HG02763 (cell line): ENCODE data around the gene OSBP2.

Experiments used
- ATAC-seq: cut with Tn5 transposase; IDR thresholded peaks from one replicate; pipeline ENCODE4 v1.9.1; 2021; ENCODE audit warnings: mild to moderate bottlenecking, moderate library complexity; ENCODE audit not compliant: unreplicated experiment

Gene OSBP2

GRCh38 chr22:30928401-30928800 is 233.7 kb downstream of the OSBP2 start:
- ATAC-seq, result no peak

DNA sequence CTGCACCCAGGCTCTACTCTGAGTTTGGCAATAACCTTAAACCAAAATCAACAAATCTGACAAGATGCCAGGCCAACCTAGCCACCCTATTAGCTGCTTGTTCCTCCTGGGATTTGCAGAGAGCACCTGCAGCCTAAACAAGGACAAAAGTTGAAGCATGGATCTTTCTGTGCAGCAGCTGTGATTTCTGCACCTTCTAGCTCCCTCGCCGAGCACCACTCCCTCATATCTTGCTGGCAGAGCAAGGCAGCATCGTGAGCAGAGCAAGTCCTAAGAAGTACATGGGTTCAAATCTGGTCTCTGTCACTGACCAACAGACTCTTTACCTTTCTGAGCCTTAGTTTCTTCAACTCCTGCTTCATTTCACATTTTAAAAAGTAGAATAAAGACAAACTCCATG is 235.6 kb downstream of the OSBP2 start:
- ATAC-seq, result no peak

DNA sequence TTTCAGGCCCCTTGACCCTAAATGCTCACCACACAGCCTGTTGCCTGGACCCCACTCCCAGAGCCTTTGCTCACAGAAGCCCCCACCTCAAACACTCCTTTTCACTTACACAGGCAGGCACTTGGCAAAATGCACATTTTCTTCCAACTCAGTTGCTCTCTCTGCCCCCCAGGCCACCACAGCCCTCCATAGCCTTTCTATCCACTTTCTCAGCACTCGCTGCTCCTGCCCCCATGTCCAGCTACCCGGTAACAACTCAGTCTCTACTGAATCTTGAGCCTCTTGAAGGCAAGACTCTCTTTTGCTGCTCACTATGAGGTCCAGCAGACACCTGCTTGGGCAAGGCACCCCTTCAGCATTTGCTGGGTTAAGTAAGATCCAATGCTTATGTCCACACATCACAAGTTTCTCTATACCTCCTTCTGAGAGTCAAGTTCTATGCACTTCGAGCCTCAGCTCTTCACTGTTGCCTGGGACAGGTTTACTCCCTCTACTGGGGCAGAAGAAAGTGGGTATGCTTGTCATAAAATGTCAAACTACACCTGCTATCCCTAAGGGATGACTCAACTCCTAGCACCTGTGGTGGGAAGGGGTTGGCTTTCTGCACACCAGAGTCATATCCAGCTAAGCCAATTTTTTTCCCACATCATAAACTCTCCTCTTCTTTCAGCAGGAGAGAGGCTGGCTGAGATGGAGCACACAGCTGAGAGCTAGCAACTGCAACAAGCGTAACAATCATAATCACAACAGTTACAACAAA is 237.0 kb downstream of the OSBP2 start:
- no peak for ATAC-seq

DNA sequence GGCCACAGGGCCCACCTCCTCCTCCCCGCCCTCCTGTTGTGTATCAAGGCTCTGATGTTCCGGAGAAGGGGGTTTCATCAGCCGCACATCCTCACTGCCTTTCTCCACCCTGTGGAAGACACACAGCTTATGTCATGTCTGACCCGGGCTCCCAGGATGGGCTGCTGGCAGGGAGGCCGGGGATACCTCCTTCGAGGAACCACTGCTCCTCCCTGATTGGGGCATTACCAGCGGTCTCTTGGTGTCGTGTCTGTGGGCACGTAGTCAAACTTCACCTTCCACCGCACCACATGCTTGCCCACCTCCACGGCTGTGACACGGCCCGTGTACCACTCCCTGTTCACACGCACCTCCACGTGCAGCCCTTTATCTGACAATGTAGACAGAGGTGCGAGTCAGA is 238.0 kb downstream of the OSBP2 start:
- no peak for ATAC-seq

GRCh38 chr22:30933457-30933856 is 238.8 kb downstream of the OSBP2 start:
- ATAC-seq, result no peak

- no peak for ATAC-seq
These were observed 239.4 kb downstream of the OSBP2 start for GRCh38 chr22:30934053-30934452.

DNA sequence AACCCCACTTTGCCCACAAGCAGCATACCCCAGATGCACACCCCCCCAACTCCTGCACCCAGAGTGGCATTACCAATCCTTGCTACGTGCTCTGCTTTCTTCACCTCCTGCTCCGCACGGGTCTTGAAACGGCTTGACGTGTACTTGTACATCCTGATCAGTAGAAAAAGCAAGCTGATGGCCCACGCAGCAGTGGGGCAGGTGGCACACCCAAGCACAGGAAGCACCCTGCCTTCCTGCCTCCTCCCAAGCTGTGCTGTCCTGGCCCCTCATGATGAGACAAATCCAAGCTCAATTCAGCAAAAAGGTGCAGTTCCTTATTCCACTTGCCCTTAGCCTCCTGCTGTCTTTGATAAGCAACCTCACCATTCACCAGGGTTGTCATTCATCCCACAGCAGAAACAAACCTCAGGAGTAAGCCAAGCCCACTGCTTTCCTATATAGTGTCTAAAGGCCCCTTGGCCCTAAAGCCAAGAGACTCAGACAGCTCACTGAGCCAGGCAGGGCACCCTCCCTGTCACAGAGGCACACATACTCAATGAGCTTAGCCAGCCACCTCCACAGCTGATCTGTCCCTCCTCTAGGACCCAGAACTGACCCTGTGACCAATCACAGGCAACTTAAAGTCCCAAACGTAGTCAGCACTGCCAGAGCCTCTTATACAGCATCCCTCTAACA is 246.2 kb downstream of the OSBP2 start:
- ATAC-seq, result no peak

GRCh38 chr22:30941363-30941740 is 246.7 kb downstream of the OSBP2 start:
- no peak for ATAC-seq

DNA sequence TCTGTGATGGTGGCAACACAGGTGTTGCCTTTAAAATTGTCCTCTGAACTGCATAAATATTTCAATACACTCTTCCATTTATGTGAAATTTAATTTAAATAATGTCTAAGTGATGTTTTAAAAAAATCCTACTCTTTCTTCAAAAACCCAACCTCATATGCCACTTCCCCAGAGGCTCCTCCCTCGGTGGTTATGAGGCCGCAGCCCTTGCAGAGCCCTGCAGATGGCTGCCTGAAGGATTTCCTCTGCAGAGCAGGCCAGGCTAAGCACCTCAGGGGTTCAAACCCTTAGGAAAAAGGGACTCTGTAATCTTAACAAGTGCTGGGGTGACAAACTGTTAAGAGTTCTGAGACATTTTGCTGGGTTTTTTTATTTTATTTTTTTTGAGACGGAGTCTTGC is 248.7 kb downstream of the OSBP2 start:
- no peak for ATAC-seq

DNA sequence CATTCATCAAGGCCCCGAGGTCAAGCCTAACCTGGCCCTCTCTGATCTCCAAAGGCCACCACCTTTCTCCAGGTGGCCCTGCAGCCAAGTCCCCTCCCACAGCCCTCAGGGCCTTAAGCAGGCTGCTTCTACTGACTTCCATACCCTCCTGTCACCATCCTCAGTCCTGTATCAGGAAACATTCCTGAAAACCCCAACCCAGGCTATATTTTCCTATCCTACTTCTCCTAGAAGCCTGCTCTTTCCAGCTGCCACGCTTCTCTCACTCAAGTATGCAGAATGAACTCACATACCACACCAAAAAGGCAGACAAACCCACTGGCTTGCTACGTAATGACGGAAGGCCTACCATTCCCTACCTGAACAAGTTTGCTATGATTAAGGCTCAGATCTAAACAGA is 250.3 kb downstream of the OSBP2 start:
- no peak for ATAC-seq

DNA sequence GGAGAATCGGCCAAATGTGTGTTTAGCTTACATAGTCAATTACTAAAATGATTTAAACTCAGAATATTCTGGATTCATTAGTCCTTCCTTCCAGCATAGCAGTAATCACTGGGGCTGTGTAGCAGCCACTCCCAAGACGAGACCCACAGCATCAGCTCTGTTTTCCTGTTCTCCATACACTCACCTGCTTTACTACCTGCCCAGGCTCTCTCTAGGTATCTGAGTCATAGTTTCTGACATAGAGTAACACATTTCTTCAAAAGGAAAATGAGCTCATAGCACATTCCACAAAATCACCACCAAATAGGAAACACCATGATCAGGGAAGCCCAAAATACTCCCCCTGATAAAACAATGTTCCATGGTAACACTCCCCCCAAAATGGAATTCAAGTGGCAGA is 251.0 kb downstream of the OSBP2 start:
- no peak for ATAC-seq

DNA sequence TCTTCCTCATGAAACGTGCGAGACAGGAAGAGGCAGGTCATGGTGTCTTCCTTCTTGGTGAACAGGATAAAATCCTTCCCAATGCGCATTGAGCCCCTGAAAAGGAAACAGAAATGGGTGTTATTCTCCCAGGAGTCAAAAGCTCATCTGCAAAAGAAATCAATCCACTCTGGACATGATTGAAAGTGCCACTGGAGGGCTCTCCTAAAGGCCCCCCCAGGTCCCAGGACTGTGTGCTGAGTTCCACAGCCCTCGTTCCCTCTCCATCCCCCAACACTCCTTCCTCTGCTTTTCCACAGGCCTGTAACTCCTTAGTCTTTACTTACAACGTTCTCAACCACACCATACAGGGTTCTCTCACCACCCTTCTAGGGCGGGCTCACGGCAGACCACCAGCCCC is 251.7 kb downstream of the OSBP2 start:
- no peak for ATAC-seq

GRCh38 chr22:30947173-30947815 is 252.6 kb downstream of the OSBP2 start:
- no peak for ATAC-seq

GRCh38 chr22:30947816-30948454 is 253.3 kb downstream of the OSBP2 start:
- no peak for ATAC-seq

GRCh38 chr22:30948930-30949342 is 254.3 kb downstream of the OSBP2 start:
- no peak for ATAC-seq

DNA sequence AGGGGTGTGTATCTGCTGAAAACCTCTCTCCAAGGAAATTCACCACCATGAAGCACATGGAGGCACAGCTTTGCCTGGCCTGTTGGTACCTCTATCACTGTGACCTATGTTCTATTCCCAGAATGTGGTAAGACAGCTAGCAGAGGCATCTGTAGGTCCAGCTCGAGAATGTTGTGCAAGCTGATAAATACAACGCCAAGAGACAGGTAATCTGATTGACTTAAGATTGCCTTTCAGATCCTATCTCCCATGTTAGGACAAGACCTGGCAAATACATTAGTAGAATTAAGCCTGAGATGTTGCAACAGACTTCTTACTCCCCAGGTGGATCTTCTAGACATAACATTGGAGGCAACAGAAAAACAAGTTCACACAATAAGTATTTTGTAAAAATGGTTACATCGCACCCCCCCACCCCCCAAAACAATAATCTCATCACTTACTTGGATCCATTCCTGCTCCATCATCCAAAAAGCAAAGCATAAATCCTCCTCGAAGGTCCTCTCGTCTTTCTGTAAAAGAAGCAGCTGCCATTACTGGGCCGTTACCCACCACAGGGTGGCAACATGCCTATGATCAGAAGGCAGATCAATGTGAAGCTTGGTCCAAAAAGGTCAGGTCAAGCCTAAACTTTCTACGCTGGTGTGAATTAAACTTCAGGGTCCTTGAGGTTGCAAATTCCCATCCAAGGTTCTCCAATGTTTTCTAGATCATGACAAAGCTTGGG is 255.4 kb downstream of the OSBP2 start:
- ATAC-seq, result no peak

DNA sequence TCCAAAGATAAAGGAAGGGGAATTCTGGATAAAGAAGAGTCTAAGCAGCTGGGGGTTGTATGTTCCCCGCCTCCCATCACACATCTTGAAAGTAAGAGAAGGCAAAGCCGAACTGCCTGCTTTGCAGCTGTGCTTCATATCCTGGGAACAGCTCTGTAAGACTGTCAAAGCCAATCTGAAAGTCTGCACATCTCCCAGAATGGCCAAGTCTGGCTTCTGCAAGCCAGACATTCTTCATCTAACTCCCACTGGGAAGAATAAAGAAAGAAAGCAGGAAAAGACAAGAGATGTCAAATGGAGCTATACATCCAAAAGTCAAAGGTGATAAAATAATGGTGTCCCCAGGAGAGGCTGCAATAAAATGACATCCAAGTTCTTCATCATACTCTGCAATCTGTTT is 258.5 kb downstream of the OSBP2 start:
- ATAC-seq, result no peak

DNA sequence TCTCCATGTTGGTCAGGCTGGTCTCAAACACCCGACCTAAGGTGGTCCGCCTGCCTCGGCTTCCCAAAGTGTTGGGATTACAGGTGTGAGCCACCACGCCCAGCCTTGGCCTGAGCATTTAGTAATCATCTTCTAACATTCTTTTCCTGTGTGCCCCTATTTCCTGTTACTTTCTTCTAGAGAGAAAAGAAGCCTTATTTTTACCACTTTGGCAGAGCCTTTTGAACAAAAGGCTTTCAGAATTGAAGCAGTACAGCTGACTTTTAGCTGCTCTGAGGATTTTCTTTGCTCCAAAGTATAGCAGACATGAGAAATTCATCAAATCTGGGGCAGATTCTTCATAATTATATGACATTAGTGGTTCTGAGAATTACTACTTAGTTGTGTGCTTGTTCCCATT is 260.5 kb downstream of the OSBP2 start:
- no peak for ATAC-seq
